Measurements from ENCODE around the gene CWC27.

The CWC27 gene

GRCh38 chr5:64768358-64769312 is at the start of gene CWC27, which contains the start of gene SREK1IP1:
Gene CWC27 (plus strand): TSS chr5:64768930. CDS start chr5:64769147, 217 bp downstream.
Gene SREK1IP1 (minus strand): TSS chr5:64768691. CDS start chr5:64768517, 174 bp downstream.
- in situ Hi-C loops (cut with MboI; ENCODE audit: low pct_unique_long_range_greater_than_20kb, low sequenced_read_pairs, unreplicated experiment), result no loop called here
- peak; percentile 76 for DNase-seq (ENCODE audit: low spot score)
- no peak for TF ChIP-seq CTCF (IDR thresholded peaks at IDR 0.05; ENCODE audit: extremely low read depth, insufficient read depth, missing control alignments)

- no peak for TF ChIP-seq CTCF (IDR thresholded peaks at IDR 0.05; ENCODE audit: extremely low read depth, insufficient read depth, missing control alignments)
- no peak for DNase-seq (ENCODE audit: low spot score)
- in situ Hi-C loops (cut with MboI; ENCODE audit: low pct_unique_long_range_greater_than_20kb, low sequenced_read_pairs, unreplicated experiment), result no loop called here
Measured at GRCh38 chr5:64722588-64722987, 46.1 kb upstream of the CWC27 start.

GRCh38 chr5:64727150-64727549 is 41.6 kb upstream of the CWC27 start:
- in situ Hi-C loops (cut with MboI; ENCODE audit: low pct_unique_long_range_greater_than_20kb, low sequenced_read_pairs, unreplicated experiment), result no loop called here
- DNase-seq (ENCODE audit: low spot score), result no peak
- no peak for TF ChIP-seq CTCF (IDR thresholded peaks at IDR 0.05; ENCODE audit: extremely low read depth, insufficient read depth, missing control alignments)

- no peak for DNase-seq (ENCODE audit: low spot score)
- in situ Hi-C loops (cut with MboI; ENCODE audit: low pct_unique_long_range_greater_than_20kb, low sequenced_read_pairs, unreplicated experiment), result no loop called here
- TF ChIP-seq CTCF (IDR thresholded peaks at IDR 0.05; ENCODE audit: extremely low read depth, insufficient read depth, missing control alignments), result no peak
Measured at GRCh38 chr5:64742411-64742810, 26.3 kb upstream of the CWC27 start.

- TF ChIP-seq CTCF (IDR thresholded peaks at IDR 0.05; ENCODE audit: extremely low read depth, insufficient read depth, missing control alignments), result no peak
- no peak for DNase-seq (ENCODE audit: low spot score)
- in situ Hi-C loops (cut with MboI; ENCODE audit: low pct_unique_long_range_greater_than_20kb, low sequenced_read_pairs, unreplicated experiment), result no loop called here
Measured at GRCh38 chr5:64742821-64743220, 25.9 kb upstream of the CWC27 start.

- in situ Hi-C loops (cut with MboI; ENCODE audit: low pct_unique_long_range_greater_than_20kb, low sequenced_read_pairs, unreplicated experiment), result no loop called here
- TF ChIP-seq CTCF (IDR thresholded peaks at IDR 0.05; ENCODE audit: extremely low read depth, insufficient read depth, missing control alignments), result no peak
- DNase-seq (ENCODE audit: low spot score), result no peak
Measured at GRCh38 chr5:64744914-64745313, 23.8 kb upstream of the CWC27 start.

Data from GM13977 (cell line).